HL-60 (cell line): ENCODE data around the gene DCAF15.

Experiments
- DNase-seq, 2 experiments: peaks; one replicate each; pipeline ENCODE4 v3.0.0-alpha.2; 2010 to 2020; ENCODE audit warnings: low read depth in 1 of 2, low spot score in 1 of 2
- H3K27ac ChIP-seq: fragments of 250-450 bp; sonication (Bioruptor Pico); replicated peaks from 2 replicates; pipeline ENCODE4 v1.5.1; 2020; ENCODE audit warnings: mild to moderate bottlenecking, moderate library complexity
- H3K27me3 ChIP-seq: fragments of 250-450 bp; sonication (Bioruptor Pico); 2 replicates; pipeline ENCODE4 v1.5.1; 2021; ENCODE audit warnings: mild to moderate bottlenecking, moderate library complexity; ENCODE audit not compliant: insufficient read depth, poor library complexity, severe bottlenecking
- H3K4me3 ChIP-seq: replicated peaks from 2 replicates; pipeline ENCODE4 v1.5.1; 2011; ENCODE audit warnings: mild to moderate bottlenecking, control low read depth, low read length; ENCODE audit not compliant: insufficient read depth
- GABPA ChIP-seq: IDR thresholded peaks from 2 replicates; pipeline ENCODE4 v1.6.1; 2012; ENCODE audit warnings: low read depth
- POLR2AphosphoS5 ChIP-seq: IDR thresholded peaks from 2 replicates; pipeline ENCODE4 v1.6.1; 2012; ENCODE audit warnings: low read depth
- REST ChIP-seq: IDR thresholded peaks from 2 replicates; pipeline ENCODE4 v1.6.1; 2012; ENCODE audit warnings: low read depth; ENCODE audit not compliant: insufficient replicate concordance
- SPI1 ChIP-seq: IDR thresholded peaks from 2 replicates; pipeline ENCODE4 v1.6.1; 2012; ENCODE audit warnings: low read depth, mild to moderate bottlenecking, borderline replicate concordance
- TF ChIP-seq, protein P1 (sequence below): IDR thresholded peaks from one replicate; pipeline ENCODE4 v1.5.1; 2011; ENCODE audit warnings: low read length, control low read depth, inconsistent platforms; ENCODE audit not compliant: insufficient read depth

The DCAF15 gene

GRCh38 chr19:13909430-13909829 lies 42.9 kb upstream of the DCAF15 start:
- Histone ChIP-seq H3K27ac (no peak overlapping the region), H3K27me3 (no peaks in the 10 kb centered on the region), H3K4me3 (no peak overlapping the region)
- DNase-seq = no peak
- TF ChIP-seq POLR2AphosphoS5 = no peak
- TF ChIP-seq REST = no peak
- no peak for TF ChIP-seq GABPA
- TF ChIP-seq SPI1 = no peak

DNA sequence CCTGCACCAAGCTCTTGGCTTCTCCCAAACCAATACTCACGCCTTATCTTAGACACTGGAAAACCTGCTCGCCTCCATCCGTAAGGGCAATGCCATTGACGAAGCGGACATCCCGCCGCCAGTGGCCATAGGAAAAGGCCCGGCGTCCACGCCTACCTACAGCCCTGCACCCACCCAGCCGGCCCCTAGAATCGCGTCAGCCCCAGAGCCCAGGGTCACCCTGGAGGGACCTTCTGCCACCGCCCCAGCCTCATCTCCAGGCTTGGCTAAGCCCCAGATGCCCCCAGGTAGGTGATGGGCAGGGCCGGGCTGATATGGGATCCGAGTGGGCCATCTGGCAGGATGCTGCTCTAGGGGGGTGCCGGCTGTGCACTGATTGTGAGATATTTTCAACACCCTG lies 39.0 kb upstream of the DCAF15 start:
- Histone ChIP-seq H3K27me3 (no peaks in the 10 kb centered on the region), H3K4me3 (no peak overlapping the region), H3K27ac (no peak overlapping the region)
- TF ChIP-seq REST (no peak), POLR2AphosphoS5 (no peak), GABPA (no peak), SPI1 (no peak)
- TF ChIP-seq, protein P1, sequence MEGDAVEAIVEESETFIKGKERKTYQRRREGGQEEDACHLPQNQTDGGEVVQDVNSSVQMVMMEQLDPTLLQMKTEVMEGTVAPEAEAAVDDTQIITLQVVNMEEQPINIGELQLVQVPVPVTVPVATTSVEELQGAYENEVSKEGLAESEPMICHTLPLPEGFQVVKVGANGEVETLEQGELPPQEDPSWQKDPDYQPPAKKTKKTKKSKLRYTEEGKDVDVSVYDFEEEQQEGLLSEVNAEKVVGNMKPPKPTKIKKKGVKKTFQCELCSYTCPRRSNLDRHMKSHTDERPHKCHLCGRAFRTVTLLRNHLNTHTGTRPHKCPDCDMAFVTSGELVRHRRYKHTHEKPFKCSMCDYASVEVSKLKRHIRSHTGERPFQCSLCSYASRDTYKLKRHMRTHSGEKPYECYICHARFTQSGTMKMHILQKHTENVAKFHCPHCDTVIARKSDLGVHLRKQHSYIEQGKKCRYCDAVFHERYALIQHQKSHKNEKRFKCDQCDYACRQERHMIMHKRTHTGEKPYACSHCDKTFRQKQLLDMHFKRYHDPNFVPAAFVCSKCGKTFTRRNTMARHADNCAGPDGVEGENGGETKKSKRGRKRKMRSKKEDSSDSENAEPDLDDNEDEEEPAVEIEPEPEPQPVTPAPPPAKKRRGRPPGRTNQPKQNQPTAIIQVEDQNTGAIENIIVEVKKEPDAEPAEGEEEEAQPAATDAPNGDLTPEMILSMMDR = no peak
- no peak for DNase-seq

DNA sequence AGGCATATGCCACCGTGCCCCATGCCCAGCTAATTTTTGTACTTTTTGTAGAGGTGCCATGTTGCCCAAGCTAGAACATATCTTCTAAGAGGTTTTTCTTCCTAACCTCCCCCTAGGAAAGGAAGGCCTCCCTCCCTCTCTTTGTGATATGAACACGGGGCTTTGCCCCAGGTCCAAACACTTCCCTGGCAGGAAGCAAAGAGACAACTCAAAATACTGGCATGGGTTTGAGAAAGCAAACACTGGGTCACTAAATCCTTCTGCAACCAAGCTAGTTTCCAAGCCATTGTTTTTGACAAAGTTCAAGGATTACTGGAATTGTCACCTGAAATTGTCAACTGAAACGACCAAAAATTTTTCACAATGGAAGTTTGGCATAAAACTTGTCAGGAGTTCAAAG lies 37.5 kb upstream of the DCAF15 start:
- TF ChIP-seq, protein P1 = no peak
- no peak for TF ChIP-seq POLR2AphosphoS5
- no peak for TF ChIP-seq SPI1
- TF ChIP-seq REST = no peak
- no peak for TF ChIP-seq GABPA
- Histone ChIP-seq H3K4me3 (no peak overlapping the region), H3K27ac (no peak overlapping the region), H3K27me3 (no peaks in the 10 kb centered on the region)
- DNase-seq = no peak

- DNase-seq = no peak
- TF ChIP-seq POLR2AphosphoS5 = no peak
- TF ChIP-seq SPI1 = no peak
- TF ChIP-seq REST = no peak
- TF ChIP-seq GABPA = no peak
- TF ChIP-seq, protein P1 = no peak
- Histone ChIP-seq H3K4me3 (no peak overlapping the region), H3K27ac (no peak overlapping the region), H3K27me3 (no peaks in the 10 kb centered on the region)
Observed at GRCh38 chr19:13917888-13918406, 34.4 kb upstream of the DCAF15 start.
